Fibroblast of skin of left biceps (primary cell): ENCODE results near the gene RNF169.

ENCODE experiments used
- DNase-seq, 2 experiments: peaks; one replicate each; pipeline ENCODE4 v3.0.0-alpha.2; 2013; ENCODE audit warnings: low read depth in 2 of 2

The RNF169 gene

GRCh38 chr11:74770456-74770855 lies 21.8 kb downstream of the RNF169 start:
- DNase-seq, result no peak

GRCh38 chr11:74771139-74771538 lies 22.5 kb downstream of the RNF169 start:
- DNase-seq, result no peak

- DNase-seq, result no peak
These were observed 24.8 kb downstream of the RNF169 start for GRCh38 chr11:74773476-74773875.

- no peak for DNase-seq
These were observed 27.1 kb downstream of the RNF169 start for GRCh38 chr11:74775762-74776161.

GRCh38 chr11:74776546-74776945 lies 27.9 kb downstream of the RNF169 start:
- no peak for DNase-seq

GRCh38 chr11:74777038-74777437 lies 28.4 kb downstream of the RNF169 start:
- no peak for DNase-seq

- no peak for DNase-seq
These were observed 29.2 kb downstream of the RNF169 start for GRCh38 chr11:74777877-74778276.

- no peak for DNase-seq
These were observed 29.9 kb downstream of the RNF169 start for GRCh38 chr11:74778581-74778980.

GRCh38 chr11:74780248-74781005 lies 31.8 kb downstream of the RNF169 start:
- DNase-seq, result no peak

- peak in 1 of 2 experiments; percentile 6 for DNase-seq
These were observed 34.7 kb downstream of the RNF169 start for GRCh38 chr11:74783241-74783871.

- DNase-seq, result no peak
These were observed 35.6 kb downstream of the RNF169 start for GRCh38 chr11:74784234-74784633.

- DNase-seq, result no peak
These were observed 36.1 kb downstream of the RNF169 start for GRCh38 chr11:74784726-74785125.

GRCh38 chr11:74786574-74786973 lies 37.9 kb downstream of the RNF169 start:
- DNase-seq, result no peak

- DNase-seq, result no peak
These were observed 42.9 kb downstream of the RNF169 start for GRCh38 chr11:74791333-74792100.

- no peak for DNase-seq
These were observed 57.6 kb downstream of the RNF169 start for GRCh38 chr11:74806267-74806666.

- DNase-seq, result no peak
These were observed 61.2 kb downstream of the RNF169 start for GRCh38 chr11:74809801-74810200.

GRCh38 chr11:74815966-74816365 lies 67.3 kb downstream of the RNF169 start:
- DNase-seq, result no peak

GRCh38 chr11:74816664-74817063 lies 68.0 kb downstream of the RNF169 start:
- DNase-seq, result no peak

GRCh38 chr11:74818283-74818946 lies 69.8 kb downstream of the RNF169 start:
- no peak for DNase-seq

- DNase-seq, result peak in 1 of 2 experiments; percentile 11
These were observed 70.8 kb downstream of the RNF169 start for GRCh38 chr11:74819400-74819799.

GRCh38 chr11:74820763-74821162 lies 72.1 kb downstream of the RNF169 start:
- DNase-seq, result peak; percentile 73 to 76

- DNase-seq, result no peak
These were observed 73.5 kb downstream of the RNF169 start for GRCh38 chr11:74822170-74822569.
